A673 (cell line): ENCODE results near the gene RAPGEF4.

Experiments
- EZH2 ChIP-seq: fragments of 200-600 bp; sonication (generic); IDR thresholded peaks from 2 replicates; pipeline ENCODE4 v1.6.1; 2017; ENCODE audit warnings: borderline replicate concordance, low read depth, mild to moderate bottlenecking, mixed read lengths, antibody characterized with exemption, low read length; ENCODE audit not compliant: poor library complexity, severe bottlenecking
- TF ChIP-seq, protein P1 (sequence below): fragments of 300-800, 200-600 bp; sonication (generic); conservative IDR thresholded peaks from 2 replicates; pipeline ENCODE4 v1.5.1; 2017; ENCODE audit warnings: low read depth, mild to moderate bottlenecking, antibody characterized with exemption, low read length, moderate library complexity, mixed read lengths

DNA sequence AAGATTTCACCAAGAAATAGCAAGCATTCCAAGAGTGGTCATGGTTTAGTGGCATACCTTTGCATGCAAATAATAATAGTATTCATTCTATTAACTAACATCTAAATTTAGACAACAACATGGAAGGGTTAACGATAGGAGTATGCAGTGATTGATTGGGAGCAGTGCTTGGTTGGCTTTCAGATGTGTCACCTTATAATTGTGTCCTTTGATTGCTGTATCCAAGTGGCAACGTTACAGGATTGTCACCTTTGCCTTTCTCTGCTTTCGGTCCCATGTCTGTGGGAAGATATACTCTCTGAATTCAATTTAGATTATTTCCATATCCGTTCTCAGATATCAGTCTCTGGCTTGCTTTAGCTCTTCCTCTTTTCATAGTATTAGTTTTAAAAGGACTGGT lies 187.2 kb downstream of the RAPGEF4 start:
- TF ChIP-seq, protein P1, sequence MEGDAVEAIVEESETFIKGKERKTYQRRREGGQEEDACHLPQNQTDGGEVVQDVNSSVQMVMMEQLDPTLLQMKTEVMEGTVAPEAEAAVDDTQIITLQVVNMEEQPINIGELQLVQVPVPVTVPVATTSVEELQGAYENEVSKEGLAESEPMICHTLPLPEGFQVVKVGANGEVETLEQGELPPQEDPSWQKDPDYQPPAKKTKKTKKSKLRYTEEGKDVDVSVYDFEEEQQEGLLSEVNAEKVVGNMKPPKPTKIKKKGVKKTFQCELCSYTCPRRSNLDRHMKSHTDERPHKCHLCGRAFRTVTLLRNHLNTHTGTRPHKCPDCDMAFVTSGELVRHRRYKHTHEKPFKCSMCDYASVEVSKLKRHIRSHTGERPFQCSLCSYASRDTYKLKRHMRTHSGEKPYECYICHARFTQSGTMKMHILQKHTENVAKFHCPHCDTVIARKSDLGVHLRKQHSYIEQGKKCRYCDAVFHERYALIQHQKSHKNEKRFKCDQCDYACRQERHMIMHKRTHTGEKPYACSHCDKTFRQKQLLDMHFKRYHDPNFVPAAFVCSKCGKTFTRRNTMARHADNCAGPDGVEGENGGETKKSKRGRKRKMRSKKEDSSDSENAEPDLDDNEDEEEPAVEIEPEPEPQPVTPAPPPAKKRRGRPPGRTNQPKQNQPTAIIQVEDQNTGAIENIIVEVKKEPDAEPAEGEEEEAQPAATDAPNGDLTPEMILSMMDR: no peak
- no peak for TF ChIP-seq EZH2
